Skin of body (tissue), 2 donors: ENCODE results near the gene BTBD17. TPM values are rescaled to one million over a fixed set of nuclear protein-coding genes. Genes with fewer than 3 reads are reported as not detected.
A peak's percentile ranks its signal among the peaks of the same experiment; 100 is the strongest.

Experiments
- DNase-seq: peaks from one replicate; lab custom pipeline; 2025; lab: John Stamatoyannopoulos, UW
- total RNA-seq: library from RNA; depleted of rRNA; stranded (reverse); fragments of >200 nt; gene quantifications from one replicate; pipeline ENCODE4 v1.2.3, GENCODE V29; 2014

The BTBD17 gene
- total RNA-seq, 1 donor from 2014 or later: not detected

DNA sequence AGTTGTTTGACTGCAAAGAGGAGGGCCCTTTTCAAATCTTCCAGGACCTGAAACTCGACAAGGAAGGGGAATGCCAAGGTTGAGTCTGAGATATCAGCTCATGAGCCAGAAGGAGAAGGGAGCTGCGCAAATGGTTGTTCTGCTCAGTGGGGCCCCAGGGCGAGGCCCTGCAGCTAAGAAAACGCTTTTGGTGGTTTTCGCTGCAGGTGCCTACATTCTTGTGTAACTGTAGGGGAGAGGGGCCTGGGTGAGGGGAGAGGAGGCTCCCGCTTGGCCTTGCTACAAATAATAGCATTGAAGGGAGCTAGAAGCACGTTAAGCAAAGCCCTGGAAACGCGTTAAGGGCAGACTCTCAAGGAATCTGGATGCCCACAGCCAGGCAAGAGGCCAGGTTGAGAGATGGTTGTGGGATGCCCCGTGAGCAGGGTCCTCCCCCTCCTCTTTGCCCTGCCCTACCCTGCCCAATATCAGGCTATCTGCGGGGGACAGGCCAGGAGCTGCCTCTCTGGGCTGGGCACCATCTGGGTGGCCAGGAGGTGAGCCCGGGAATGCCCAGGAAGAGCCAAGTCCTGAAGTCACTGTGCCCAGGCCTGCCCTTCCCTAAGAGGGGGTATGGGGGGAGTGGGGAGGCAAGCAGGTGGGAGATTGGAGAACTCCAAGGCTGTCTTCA lies 27.6 kb upstream of the BTBD17 start:
- DNase-seq: no peak

DNA sequence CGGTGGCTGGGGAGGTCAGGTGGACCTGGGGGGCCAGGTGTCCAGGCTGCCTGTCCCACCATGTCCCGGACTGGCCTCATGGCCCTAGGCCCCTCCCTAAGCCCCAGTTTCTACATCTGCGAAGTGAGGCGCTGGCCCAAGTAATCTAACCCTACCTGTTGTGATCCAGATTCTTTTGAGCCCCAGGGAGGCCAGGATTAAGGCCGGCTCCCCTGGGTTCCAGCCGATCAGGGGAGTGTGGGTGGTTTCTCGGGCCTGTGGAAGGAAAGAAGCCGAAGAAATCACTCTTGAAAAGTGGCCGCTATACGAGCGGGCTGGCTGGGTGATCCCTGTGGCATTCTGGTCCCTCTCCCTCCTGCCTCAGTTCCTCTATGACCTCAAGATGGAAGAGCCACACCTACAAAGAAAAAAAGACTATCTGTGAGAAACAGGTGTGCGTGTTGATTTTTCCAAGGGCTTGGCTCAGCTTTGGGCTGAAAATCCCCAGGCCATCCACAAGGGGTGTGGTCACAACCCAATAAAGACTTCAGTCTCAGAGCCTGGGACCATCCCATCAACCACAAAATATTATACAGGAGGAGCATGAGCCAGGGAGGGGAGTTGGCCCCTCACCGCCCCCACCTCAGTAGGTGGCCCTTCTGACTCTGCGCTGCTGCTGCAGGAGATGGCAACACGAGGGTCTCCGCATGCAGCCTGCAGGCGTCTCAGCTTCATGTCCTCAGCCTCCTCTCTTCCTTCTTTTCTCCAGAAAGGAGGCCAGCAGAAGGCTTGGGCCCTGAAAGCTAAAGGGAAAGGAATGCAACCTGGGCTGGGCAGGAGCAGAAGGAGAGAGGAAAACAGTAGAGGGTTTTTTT lies 25.9 kb upstream of the BTBD17 start:
- DNase-seq: no peak

DNA sequence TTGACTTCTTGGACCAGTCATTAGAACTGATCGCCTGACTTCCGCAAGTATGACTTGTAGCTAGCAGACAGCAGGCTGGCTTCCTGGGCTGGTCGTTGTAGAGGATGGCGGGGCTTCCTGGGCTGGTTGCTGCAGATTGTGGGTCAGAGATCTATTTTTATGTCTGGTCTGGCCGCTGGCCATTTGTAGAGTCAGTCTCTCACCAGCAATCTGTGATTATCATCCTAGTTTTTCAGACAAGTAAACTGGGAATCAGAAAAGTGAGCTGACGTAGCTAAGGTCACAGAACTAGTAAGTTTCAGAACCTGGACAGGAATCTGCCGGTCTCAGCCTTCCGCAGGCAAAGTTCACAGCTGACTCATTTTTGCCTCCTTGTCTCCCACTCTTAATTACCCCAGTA lies 24.7 kb upstream of the BTBD17 start:
- no peak for DNase-seq

DNA sequence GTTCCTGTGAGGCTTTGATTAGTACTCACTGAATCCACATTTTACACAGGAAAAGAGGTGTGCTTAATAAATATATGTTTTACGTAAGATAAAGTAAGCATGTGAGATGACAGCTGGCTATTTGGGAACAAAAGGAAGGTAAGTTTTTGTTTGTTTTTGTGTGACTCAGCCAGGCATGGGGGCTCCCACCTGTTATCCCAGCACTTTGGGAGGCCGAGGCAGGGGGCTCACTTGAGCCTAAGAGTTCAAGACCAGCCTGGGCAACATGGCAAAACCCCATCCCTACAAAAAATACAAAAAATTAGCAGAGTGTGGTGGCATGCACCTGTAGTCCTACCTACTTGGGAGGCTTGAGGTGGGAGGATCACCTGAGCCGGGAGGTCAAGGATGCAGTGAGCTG lies 23.5 kb upstream of the BTBD17 start:
- DNase-seq: no peak

DNA sequence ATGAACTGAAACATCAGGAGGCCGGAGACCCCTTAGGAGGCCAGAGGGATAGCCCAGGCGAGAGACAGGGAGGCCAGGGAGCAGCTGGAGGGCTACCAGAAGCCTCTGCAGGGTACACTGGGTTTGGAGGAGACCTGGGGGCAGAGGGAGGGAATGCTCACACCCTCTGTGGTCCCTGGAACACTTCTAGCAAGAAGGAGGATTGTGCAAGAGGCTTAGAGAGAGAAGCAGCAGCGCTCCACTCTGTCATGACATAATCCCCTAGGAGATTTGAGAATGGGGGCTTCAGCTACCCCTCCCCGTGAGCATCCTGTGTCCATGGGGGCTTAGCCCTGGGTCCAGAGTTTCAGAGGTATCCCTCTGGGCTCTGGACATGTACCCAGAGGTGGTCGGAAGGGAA lies 21.5 kb upstream of the BTBD17 start:
- no peak for DNase-seq

DNA sequence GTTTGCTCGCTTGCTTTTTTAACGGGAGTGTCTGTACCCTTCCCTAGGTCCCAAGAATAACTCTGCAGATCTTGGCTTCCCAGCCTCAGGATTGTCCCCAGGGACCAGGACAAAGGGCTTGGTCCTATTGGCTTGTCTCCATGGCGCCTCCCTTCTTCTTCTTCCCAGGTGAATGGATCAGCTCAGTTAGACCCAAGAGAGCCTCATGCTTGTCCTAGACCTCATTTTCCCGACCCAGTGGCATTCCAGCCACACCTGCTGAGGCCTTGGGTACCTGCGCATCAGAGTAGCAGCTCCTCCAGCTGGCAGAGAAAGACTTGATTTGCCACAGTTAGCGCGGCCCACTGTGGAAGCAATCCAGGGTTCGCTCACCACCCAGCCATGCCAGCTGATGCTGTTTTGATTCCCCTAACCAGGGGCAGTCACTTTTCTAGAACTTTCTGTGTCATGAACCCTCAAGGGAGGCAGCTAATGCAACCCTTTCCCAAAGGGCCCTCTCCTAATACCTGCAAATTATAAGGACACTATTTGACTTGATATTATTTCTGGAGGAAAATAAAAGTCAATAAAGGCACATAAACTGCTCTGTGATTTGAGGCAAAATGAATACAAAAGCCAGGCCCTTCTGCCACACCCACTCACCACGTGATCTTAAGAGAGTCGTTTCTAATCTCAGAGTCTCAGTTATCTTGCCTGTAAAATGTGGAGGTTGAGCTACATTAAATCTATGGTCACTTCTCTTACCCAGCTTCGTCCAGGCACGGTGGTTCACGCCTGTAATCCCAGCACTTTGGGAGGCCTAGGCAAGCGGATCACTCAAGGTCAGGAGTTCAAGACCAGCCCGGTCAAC lies 19.5 kb upstream of the BTBD17 start:
- DNase-seq: no peak

DNA sequence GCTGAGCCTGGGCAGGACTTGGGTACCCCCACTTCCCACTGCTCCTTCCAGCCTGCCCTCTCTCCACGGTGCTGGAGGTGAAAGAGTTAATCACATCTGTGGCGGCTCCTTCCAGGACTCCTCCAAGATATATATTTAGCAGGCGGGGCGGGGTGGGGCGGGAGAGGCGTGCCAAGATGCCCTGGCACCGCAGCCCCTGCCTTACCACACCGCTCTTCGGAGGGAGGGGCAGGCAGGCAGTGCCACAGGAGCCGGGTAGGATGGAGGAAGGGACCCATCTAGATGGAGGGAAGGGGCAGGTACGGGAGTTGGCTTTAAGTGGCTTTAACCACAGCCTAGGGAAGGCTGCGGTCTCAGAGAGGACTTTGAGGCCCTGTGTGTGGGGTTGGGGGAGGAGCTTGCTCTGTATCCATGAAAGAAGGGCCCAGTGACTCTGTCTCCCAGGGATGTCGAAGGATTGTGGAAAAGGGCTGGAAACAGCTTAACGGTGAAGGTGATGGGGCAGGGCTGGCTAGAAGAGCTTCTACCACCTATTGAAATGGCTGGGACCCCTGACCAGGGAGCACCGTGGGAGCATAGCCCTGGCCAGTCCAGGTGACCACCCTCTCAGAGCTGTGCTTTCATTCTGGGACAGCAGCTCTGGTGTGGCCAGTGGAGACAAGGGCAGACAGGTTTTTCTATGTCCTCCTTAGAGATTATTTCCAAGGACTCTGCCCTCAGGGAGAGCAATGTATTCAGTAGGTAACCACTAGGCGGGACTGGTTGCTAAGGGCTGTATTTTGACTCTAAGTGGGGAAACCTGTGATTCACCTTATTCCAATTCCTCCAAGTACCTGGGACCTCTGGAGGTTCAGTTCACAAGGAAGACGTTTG lies 18.7 kb upstream of the BTBD17 start:
- no peak for DNase-seq

DNA sequence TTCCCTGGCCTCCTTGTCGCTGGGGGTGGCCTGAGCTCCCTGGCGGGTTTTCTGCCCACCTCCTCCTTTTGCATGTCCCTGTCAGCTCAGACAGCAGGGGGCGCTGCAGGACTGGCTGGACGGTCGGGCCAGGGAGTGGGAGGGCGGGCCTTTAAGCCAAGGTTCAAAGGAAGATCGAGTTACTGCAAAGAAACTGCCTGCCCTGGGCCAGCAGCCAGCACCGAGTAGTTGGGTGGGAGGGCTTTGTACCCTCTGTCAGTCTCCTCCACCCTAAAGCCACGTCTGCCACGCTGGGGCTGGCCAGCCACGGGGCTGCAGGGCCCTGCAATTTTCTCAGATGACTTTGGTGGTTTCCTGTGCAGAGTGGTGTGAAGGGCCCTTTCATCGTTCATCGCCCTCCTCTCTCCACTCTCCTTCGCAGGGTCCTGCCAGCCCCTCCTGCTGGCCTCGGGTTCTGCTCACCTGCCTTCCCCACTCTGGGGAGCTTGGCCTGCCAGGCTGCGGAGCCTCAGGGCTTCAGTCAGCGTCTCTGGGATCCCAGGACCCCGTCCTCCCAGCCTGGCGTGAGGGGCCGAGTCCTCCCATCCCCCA lies 17.9 kb upstream of the BTBD17 start:
- DNase-seq: peak; percentile 79

DNA sequence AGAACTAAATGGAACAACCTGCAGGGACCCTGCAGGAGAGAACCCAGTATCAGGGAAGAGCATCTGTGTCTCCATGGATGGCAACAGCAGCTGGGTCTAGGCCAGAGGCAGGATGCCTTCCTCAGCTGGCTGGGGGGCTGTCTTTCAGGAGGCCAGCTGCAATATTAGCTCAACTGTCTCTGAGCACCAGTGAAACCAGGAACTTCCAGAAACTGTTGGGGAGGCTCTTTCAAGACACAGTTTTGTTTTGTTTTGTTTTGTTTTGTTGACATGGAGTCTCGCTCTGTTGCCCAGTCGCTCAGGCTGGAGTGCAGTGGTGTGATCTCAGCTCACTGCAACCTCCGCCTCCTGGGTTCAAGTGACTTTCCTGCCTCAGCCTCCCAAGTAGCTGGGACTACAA lies 13.2 kb upstream of the BTBD17 start:
- no peak for DNase-seq

DNA sequence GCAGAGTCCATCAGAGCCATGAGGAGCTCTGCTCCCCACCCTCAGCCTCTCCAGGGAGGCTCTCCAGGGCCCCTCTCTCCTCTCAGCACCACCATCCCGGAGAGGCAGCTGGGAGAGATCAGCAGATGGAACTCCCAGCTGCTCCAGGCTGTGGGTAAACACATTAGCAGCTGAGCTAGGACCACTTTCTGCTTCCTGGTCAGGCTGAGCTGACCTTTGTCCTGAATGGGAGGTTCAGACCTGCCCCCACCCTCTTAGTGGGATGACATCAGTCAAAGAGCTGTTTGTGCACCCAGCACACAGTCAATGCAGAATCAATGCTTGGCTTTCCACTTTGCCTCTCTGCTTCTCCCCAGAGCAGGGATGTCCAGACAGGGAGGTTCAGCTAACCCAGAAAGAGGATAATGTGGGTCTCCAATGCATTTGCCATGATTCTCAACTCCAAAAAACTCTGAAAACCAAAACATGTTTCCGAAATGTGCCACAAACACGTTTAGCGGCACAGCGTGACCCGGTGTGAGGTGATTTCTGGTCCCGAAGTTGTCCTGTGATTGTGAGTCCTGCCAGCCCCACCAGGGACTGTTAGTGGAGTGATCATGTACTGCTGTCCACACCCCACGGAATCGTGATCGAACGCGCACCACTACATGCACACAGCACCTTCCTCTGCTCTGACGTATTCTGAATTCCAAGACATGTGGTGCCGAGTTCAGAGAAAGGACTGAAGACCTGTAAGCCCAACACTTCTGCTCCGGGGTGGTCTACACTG lies 12.4 kb upstream of the BTBD17 start:
- DNase-seq: no peak

DNA sequence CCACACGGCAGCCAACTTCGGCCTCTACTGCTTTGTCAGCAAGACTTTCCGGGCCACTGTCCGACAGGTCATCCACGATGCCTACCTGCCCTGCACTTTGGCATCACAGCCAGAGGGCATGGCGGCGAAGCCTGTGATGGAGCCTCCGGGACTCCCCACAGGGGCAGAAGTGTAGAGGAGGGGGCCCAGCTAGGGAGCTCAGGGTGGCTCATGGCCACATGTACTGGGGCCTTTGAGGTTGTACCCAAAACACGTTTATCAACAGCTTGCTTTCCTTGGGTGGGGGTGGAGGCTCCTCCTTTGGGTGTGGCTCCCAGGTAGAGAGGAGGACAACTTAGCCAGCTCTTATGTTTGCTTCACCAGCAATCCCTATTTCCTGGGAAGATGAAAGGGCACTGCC lies 10.8 kb upstream of the BTBD17 start:
- DNase-seq: no peak

DNA sequence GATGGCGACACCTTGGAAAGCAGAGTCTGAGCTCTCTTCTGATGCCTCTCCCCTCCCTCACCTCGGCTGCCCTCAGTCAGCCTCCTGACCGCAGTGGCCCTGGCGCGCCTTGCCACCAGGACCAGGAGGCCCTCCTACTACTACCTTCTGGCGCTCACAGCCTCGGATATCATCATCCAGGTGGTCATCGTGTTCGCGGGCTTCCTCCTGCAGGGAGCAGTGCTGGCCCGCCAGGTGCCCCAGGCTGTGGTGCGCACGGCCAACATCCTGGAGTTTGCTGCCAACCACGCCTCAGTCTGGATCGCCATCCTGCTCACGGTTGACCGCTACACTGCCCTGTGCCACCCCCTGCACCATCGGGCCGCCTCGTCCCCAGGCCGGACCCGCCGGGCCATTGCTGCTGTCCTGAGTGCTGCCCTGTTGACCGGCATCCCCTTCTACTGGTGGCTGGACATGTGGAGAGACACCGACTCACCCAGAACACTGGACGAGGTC lies 10.0 kb upstream of the BTBD17 start:
- no peak for DNase-seq

DNA sequence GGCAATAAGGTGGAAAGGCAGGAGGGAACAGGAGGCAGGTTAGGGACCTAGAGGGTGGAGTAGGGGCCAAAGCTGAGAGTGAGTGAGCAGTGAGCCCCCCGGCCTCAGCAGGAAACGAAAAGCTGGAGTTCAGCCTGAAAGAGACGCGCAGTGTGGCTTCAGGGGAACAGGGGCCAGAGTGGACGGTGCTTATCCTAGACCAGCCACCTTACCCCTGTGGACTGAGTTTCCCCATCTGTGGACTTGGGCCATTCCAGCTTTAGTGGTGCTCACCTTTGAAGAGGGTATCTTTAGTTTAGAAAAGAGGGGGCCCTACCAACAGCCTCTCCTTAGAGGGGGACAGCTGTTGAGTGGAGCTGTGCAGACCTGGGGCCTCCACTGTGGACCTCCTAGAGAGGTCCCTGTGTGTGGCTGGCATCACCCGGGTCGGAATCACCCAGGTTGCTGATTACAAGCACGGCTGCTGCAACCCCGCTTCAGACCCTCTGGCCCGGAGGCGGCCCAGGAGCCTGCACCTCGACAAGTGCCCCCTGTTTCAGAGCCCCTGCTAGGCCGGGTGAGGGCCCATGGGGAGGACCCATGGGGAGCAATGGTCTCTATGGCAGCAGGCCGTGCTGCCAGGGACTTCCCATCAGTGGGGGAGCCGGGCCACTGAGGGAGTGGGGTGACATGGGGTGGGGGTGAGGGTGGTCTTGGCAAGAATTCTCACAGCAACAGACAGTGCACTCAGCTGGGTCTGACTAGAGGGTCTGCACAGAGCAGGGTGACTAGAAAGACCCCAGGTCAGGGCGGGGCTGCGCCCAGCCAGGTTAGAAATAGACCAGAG lies 8.2 kb upstream of the BTBD17 start:
- no peak for DNase-seq

DNA sequence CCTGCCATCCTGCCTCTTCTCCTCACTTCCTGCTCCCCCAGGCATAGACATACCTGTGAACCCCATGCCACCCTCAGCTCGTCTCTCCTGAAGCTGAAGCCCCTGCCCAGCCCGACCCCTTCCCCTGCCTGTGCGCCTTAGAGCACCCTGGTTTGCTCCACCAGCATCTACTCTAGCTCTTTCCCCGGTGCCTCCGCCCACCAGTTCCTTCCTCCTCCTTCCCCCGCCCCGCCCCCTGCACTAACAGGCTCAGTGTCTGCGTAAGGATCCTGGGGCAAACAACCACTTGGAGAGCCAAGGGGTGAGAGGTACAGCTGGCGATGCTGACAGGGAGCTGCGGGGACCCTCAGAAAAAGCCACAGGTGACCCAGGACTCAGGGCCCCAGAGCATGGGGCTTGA lies 7.6 kb upstream of the BTBD17 start:
- no peak for DNase-seq

DNA sequence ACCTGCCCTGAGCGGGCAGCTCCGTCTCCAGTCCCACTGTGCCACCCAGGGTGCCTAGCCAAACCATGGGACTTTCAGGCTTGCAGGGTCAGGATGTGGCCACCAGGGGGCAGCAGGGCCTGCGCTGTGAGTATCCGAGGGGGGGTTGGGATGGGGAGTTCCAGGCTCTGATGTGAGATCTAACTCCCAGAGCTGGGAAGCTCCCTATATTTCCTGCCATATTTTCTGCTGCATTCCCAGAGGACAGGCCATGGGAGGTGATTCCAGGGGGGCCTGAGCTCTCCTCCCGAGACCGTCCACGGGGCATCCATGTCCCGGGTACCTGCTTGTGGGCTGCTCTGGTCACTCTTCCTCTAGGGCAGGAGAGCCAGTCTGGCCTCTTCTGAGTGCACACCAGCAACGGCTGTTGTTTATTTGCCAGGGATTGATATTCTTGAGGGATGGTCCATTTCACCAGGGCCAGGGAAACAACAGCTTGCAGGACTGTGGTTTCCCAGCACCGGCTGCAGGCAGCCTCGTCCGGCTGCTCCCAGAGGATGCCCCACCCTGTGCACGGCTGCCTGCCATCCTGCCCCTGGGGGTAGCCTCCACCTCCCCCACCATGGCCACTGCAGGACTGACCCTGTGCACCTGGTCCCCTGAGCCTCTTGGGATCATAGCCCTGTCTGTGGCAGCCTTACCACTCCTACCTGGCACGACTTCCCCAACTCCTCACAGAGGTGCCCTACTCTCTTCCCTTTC lies 6.8 kb upstream of the BTBD17 start:
- peak; percentile 22 for DNase-seq

DNA sequence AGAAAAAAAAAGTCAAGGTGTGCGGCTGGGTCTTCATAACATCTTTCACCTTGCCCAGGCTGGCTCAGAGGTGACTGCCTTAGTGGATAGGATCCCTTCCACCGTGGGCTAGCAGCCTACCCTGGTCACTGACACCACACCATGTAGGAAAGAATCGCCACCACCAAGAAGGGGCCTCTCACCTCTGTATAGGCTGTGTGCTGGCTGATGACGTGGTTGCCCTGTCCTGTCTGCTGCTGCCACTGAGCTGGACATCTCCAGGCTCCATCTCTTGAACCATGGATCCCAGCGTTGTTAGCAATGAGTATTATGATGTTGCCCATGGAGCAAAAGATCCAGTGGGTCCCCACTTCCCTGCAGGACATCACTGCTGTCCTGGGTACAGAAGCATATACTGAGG lies 5.5 kb upstream of the BTBD17 start, which contains the start of gene GPR142:
TSS of gene GPR142 (plus strand) at position 301 of the 400 bp plus-strand sequence. CDS start 2,035 bp downstream, outside the sequence.
- DNase-seq: no peak

DNA sequence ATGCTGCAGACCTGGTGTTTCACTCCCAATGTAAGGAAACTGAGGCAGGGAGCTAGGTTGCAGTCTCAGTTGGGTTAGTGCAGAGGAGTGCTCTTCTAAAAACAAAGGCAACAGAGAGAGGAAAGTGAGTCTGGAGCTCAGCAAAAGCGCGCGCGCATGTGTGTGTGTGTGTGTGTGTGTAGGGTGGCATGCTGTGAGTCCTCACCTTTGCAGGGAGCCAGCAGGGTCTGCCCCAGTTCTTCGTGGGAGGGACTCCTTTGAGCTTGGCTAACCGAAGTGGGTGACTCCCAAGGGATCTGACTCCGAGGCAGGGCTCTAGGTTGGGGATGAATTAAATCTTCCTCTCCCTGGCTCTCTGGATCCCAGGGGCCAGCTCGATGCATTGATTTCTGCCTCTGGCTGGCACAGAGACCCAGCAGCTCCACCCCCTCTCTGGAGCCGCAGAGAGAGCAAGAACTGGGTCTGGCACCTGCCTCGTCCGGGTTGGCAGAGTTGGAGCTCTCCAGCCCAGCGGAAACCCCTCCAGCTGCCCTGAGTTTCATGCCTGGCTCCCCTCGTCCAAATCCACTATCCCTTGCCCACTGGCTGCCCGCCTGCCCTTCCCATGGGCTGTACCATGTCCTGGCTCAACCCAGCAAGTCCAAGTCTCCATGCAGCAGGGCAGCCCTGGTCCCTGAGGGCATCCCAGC lies 1.3 kb upstream of the BTBD17 start:
- no peak for DNase-seq

DNA sequence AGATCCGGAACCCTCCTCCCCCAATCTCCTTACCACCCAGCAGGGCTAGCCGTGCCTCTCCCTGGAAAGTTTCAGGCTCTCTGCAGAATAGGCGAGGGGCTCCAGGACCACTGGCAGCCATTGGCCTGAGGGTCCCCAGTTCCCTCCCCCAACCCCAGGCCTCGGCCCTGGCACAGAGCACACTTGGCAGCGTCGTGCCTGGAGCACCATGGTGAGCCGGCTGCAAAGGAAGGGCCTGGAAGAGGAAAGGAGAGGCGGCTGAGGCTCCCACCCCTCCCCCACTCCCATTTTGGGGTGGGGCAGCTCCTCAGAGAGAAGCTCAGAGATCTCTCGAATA lies 369 bp upstream of the BTBD17 start:
- no peak for DNase-seq
